HepG2 (cell line): ENCODE results near the gene NOS1AP.

Source experiments
- ATF7-NPFF ChIP-seq: sonication (generic); formaldehyde crosslinking; IDR thresholded peaks from 2 replicates; pipeline ENCODE4 v1.8.1; 2023; ENCODE audit warnings: mild to moderate bottlenecking, low read depth, missing genetic modification reagents, moderate library complexity
- CEBPB ChIP-seq: IDR thresholded peaks from 2 replicates; pipeline ENCODE4 v1.6.1; 2011; ENCODE audit warnings: low read depth, low read length, improper control_type of control experiment, borderline replicate concordance
- MBNL3 ChIP-seq: fragments of 250-450 bp; sonication (Bioruptor Pico); conservative IDR thresholded peaks from 2 replicates; pipeline ENCODE4 v1.8.0; 2022; ENCODE audit warnings: mild to moderate bottlenecking, inconsistent platforms
- POLR2AphosphoS5 ChIP-seq: IDR thresholded peaks from 2 replicates; pipeline ENCODE4 v1.6.1; 2012; ENCODE audit warnings: low read depth, low read length
- ZFP1 ChIP-seq: IDR thresholded peaks from 2 replicates; pipeline ENCODE4 v1.6.1; 2016
- TF ChIP-seq, protein P1 (sequence below): sonication (generic); formaldehyde crosslinking; IDR thresholded peaks from 2 replicates; pipeline ENCODE4 v1.4.0; 2020; ENCODE audit warnings: missing genetic modification reagents, borderline replicate concordance

- TF ChIP-seq ZFP1 (CRISPR knock-in tag): no peak
- TF ChIP-seq CEBPB: no peak
- no peak for TF ChIP-seq ATF7-NPFF
- TF ChIP-seq MBNL3 (CRISPR knock-in tag): no peak
- TF ChIP-seq POLR2AphosphoS5: no peak
- TF ChIP-seq, protein P1, sequence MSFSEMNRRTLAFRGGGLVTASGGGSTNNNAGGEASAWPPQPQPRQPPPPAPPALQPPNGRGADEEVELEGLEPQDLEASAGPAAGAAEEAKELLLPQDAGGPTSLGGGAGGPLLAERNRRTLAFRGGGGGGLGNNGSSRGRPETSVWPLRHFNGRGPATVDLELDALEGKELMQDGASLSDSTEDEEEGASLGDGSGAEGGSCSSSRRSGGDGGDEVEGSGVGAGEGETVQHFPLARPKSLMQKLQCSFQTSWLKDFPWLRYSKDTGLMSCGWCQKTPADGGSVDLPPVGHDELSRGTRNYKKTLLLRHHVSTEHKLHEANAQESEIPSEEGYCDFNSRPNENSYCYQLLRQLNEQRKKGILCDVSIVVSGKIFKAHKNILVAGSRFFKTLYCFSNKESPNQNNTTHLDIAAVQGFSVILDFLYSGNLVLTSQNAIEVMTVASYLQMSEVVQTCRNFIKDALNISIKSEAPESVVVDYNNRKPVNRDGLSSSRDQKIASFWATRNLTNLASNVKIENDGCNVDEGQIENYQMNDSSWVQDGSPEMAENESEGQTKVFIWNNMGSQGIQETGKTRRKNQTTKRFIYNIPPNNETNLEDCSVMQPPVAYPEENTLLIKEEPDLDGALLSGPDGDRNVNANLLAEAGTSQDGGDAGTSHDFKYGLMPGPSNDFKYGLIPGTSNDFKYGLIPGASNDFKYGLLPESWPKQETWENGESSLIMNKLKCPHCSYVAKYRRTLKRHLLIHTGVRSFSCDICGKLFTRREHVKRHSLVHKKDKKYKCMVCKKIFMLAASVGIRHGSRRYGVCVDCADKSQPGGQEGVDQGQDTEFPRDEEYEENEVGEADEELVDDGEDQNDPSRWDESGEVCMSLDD (CRISPR knock-in tag): no peak
Measured at GRCh38 chr1:162258394-162258793, 188.9 kb downstream of the NOS1AP start.
